RPMI8226 (cell line): ENCODE results near the gene CCNL1.

ENCODE experiments used
- DNase-seq: peaks from one replicate; pipeline ENCODE4 v3.0.0-alpha.2; 2015

The CCNL1 gene

GRCh38 chr3:157142315-157142714 lies 17.6 kb downstream of the CCNL1 start:
- no peak for DNase-seq

- DNase-seq = no peak
These were observed 19.9 kb downstream of the CCNL1 start for GRCh38 chr3:157139938-157140534.

- peak; percentile 100 for DNase-seq
These were observed 23.1 kb downstream of the CCNL1 start for GRCh38 chr3:157136647-157137387.

GRCh38 chr3:157135671-157136396 lies 24.1 kb downstream of the CCNL1 start:
- DNase-seq = no peak

GRCh38 chr3:157134620-157135191 lies 25.2 kb downstream of the CCNL1 start:
- DNase-seq = peak; percentile 68

GRCh38 chr3:157133434-157134320 lies 26.3 kb downstream of the CCNL1 start:
- DNase-seq = no peak

- no peak for DNase-seq
These were observed 27.0 kb downstream of the CCNL1 start for GRCh38 chr3:157132936-157133335.

GRCh38 chr3:157132341-157132740 lies 27.6 kb downstream of the CCNL1 start:
- DNase-seq = no peak

- DNase-seq = no peak
These were observed 28.1 kb downstream of the CCNL1 start for GRCh38 chr3:157131861-157132260.

GRCh38 chr3:157130467-157131251 lies 29.3 kb downstream of the CCNL1 start:
- peak; percentile 50 for DNase-seq

- DNase-seq = no peak
These were observed 30.0 kb downstream of the CCNL1 start for GRCh38 chr3:157129803-157130466.

GRCh38 chr3:157128771-157129681 lies 30.9 kb downstream of the CCNL1 start:
- DNase-seq = no peak

- DNase-seq = no peak
These were observed 31.8 kb downstream of the CCNL1 start for GRCh38 chr3:157127831-157128767.

- DNase-seq = no peak
These were observed 32.7 kb downstream of the CCNL1 start for GRCh38 chr3:157127268-157127667.

- no peak for DNase-seq
These were observed 33.6 kb downstream of the CCNL1 start for GRCh38 chr3:157126365-157126764.

- no peak for DNase-seq
These were observed 34.8 kb downstream of the CCNL1 start for GRCh38 chr3:157125101-157125500.

GRCh38 chr3:157123621-157124020 lies 36.3 kb downstream of the CCNL1 start:
- DNase-seq = no peak

GRCh38 chr3:157122832-157123427 lies 37.0 kb downstream of the CCNL1 start:
- no peak for DNase-seq
